Fibroblast of lung (primary cell): Measurements from ENCODE around the gene SENP8. TPM values are rescaled to one million over a fixed set of nuclear protein-coding genes. Genes with fewer than 3 reads are reported as not detected.

Experiments used
- DNase-seq, 2 donors: peaks; one replicate each; pipeline versions ENCODE4 v3.0.0 to v3.0.0-alpha.2; 2010; ENCODE audit warnings: low read depth in 2 of 2
- H2AFZ ChIP-seq: 2 replicates; pipeline ENCODE4 v1.5.1; 2012; ENCODE audit warnings: low read length, control low read depth, inconsistent platforms
- H3K27ac ChIP-seq: 2 replicates; pipeline ENCODE4 v1.5.1; 2011; ENCODE audit warnings: low read length, control low read depth; ENCODE audit not compliant: insufficient read depth
- H3K27me3 ChIP-seq: 2 replicates; pipeline ENCODE4 v1.5.1; 2011; ENCODE audit warnings: mild to moderate bottlenecking, low read length; ENCODE audit not compliant: control insufficient read depth, insufficient read depth
- H3K36me3 ChIP-seq: 2 replicates; pipeline ENCODE4 v1.5.1; 2011; ENCODE audit warnings: low read length; ENCODE audit not compliant: control insufficient read depth, insufficient read depth
- H3K4me1 ChIP-seq: 2 replicates; pipeline ENCODE4 v1.5.1; 2011; ENCODE audit warnings: low read length; ENCODE audit not compliant: control insufficient read depth, insufficient read depth; ENCODE audit errors: extremely low read depth
- H3K4me2 ChIP-seq: 2 replicates; pipeline ENCODE4 v1.5.1; 2011; ENCODE audit warnings: low read length, control low read depth; ENCODE audit not compliant: insufficient read depth; ENCODE audit errors: extremely low read depth
- H3K4me3 ChIP-seq, 4 experiments: fragments of 200-600 bp in 1 of 4; sonication (generic) in 1 of 4; replicated peaks in 1 of 4; 2 replicates each; pipeline ENCODE4 v1.5.1; 2011 to 2016; ENCODE audit warnings: low read length in 4 of 4, low read depth in 3 of 4, mild to moderate bottlenecking in 3 of 4, control low read depth in 2 of 4, inconsistent platforms in 1 of 4, mixed read lengths in 1 of 4; ENCODE audit not compliant: insufficient read depth in 1 of 4; ENCODE audit errors: control extremely low read depth in 1 of 4
- H3K79me2 ChIP-seq: 2 replicates; pipeline ENCODE4 v1.5.1; 2012; ENCODE audit warnings: mild to moderate bottlenecking, low read length, inconsistent platforms; ENCODE audit not compliant: control insufficient read depth, insufficient read depth
- H3K9ac ChIP-seq: 2 replicates; pipeline ENCODE4 v1.5.1; 2011; ENCODE audit warnings: mild to moderate bottlenecking, low read length, control low read depth; ENCODE audit not compliant: insufficient read depth
- H3K9me3 ChIP-seq: 2 replicates; pipeline ENCODE4 v1.5.1; 2012; ENCODE audit warnings: low read depth, low read length; ENCODE audit not compliant: control insufficient read depth, insufficient read depth
- H4K20me1 ChIP-seq: 2 replicates; pipeline ENCODE4 v1.5.1; 2011; ENCODE audit warnings: low read length; ENCODE audit not compliant: control insufficient read depth, insufficient read depth; ENCODE audit errors: extremely low read depth
- CTCF ChIP-seq, 2 donors: IDR thresholded peaks in 1 of 2; conservative IDR thresholded peaks in 1 of 2; 1 replicate in 1 of 2; 2 replicates in 1 of 2; pipeline ENCODE4 v1.5.1; 2011 to 2012; ENCODE audit warnings: low read length in 2 of 2, control low read depth in 1 of 2, inconsistent platforms in 1 of 2, low read depth in 1 of 2, mild to moderate bottlenecking in 1 of 2
- EZH2 ChIP-seq: IDR thresholded peaks from 2 replicates; pipeline ENCODE4 v1.5.1; 2012; ENCODE audit warnings: low read length, control low read depth, mild to moderate bottlenecking; ENCODE audit errors: missing control alignments
- polyA plus RNA-seq, 2 donors: library from polyadenylated mRNA; depleted of rRNA in 1 of 2; stranded (reverse) in 1 of 2; unstranded in 1 of 2; fragments of >200 nt; gene quantifications; 2 replicates each; pipeline ENCODE4 v1.2.1, GENCODE V29; 2011 to 2012; ENCODE audit warnings: missing spikeins in 1 of 2
- total RNA-seq: library from RNA; depleted of rRNA; stranded (reverse); fragments of >200 nt; gene quantifications from 2 replicates; pipeline ENCODE4 v1.2.1, GENCODE V29; 2014

The SENP8 gene
- total and polyA plus RNA-seq, 2 donors (not counting 1 experiment from before 2014, with no cell fraction given) = 3.0 to 3.5 TPM

GRCh38 chr15:72139667-72140066 is 21.5 kb downstream of the SENP8 start:
- Histone ChIP-seq H3K27ac (no peak overlapping the region), H4K20me1 (no peaks in the 10 kb centered on the region), H3K9me3 (no peaks in the 10 kb centered on the region), H3K79me2 (no peaks in the 10 kb centered on the region), H3K36me3 (no peaks in the 10 kb centered on the region), H2AFZ (no peak overlapping the region), H3K4me1 (no peaks in the 10 kb centered on the region), H3K27me3 (no peaks in the 10 kb centered on the region), H3K4me3 (no peak overlapping the region), H3K4me2 (no peak overlapping the region), H3K9ac (no peak overlapping the region)
- no peak for DNase-seq
- TF ChIP-seq CTCF (conservative IDR thresholded peaks at IDR 0.05 in 1 of 2, IDR thresholded peaks at IDR 0.05 in 1 of 2; ENCODE audit: low read depth in 1 of 2, low read length in 2 of 2) = no peak
- no peak for TF ChIP-seq EZH2

- no peaks in the 10 kb centered on the region for H3K79me2 ChIP-seq
Observed at GRCh38 chr15:72140088-72140487, 21.9 kb downstream of the SENP8 start.

More at GRCh38 chr15:72140088-72140487, 21.9 kb downstream of the SENP8 start:
- no peak for DNase-seq
- Histone ChIP-seq H3K4me2 (no peak overlapping the region), H3K36me3 (no peaks in the 10 kb centered on the region), H3K4me1 (no peaks in the 10 kb centered on the region), H3K9ac (no peak overlapping the region), H3K27ac (no peak overlapping the region), H3K27me3 (no peaks in the 10 kb centered on the region), H3K9me3 (no peaks in the 10 kb centered on the region), H4K20me1 (no peaks in the 10 kb centered on the region), H3K4me3 (no peak overlapping the region), H2AFZ (no peak overlapping the region)
- TF ChIP-seq EZH2 (no peak), CTCF (conservative IDR thresholded peaks at IDR 0.05 in 1 of 2, IDR thresholded peaks at IDR 0.05 in 1 of 2; ENCODE audit: low read depth in 1 of 2, low read length in 2 of 2) (no peak)
